GM18526 (cell line): ENCODE measurements around the gene KDELR3.

Source experiments
- POLR2A ChIP-seq: IDR thresholded peaks from 3 replicates; pipeline ENCODE4 v1.6.1; 2011; ENCODE audit not compliant: insufficient read length; ENCODE audit errors: extremely low read depth

KDELR3 gene

GRCh38 chr22:38461414-38462081 lies 6.3 kb upstream of the KDELR3 start:
- TF ChIP-seq POLR2A: no peak

GRCh38 chr22:38462960-38463784 lies 4.7 kb upstream of the KDELR3 start:
- no peak for TF ChIP-seq POLR2A

DNA sequence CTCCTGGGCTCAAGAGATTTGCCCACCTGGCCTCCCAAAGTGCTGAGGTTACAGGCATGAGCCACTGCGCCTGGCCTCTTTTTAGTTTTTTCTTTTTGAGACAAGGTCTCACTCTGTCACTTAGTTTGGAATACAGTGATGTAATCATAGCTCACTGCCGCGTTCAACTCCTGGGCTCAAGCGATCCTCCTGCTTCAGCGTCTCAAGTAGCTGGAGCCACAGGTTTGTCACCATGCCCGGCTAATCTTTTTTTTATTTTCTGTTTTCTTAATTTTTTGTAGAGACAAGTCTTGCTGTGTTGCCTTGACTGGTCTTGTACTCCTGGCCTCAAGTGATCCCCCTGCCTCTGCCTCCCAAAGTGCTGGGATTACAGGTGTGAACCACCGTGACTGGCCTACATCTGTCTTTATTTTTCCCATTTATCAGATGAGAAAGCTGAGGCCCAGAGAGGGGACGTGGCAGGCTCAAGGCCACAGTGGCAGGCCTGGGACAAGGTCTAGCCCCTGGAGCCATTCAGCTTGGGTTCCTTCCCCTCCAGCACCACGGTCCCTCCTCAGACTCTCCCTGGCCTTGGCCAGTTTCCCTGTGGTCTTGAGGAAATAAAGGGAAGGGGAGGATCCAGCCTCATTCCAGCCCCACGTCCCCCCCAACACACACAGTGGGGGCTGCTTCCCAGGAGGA lies 2.8 kb upstream of the KDELR3 start:
- no peak for TF ChIP-seq POLR2A

DNA sequence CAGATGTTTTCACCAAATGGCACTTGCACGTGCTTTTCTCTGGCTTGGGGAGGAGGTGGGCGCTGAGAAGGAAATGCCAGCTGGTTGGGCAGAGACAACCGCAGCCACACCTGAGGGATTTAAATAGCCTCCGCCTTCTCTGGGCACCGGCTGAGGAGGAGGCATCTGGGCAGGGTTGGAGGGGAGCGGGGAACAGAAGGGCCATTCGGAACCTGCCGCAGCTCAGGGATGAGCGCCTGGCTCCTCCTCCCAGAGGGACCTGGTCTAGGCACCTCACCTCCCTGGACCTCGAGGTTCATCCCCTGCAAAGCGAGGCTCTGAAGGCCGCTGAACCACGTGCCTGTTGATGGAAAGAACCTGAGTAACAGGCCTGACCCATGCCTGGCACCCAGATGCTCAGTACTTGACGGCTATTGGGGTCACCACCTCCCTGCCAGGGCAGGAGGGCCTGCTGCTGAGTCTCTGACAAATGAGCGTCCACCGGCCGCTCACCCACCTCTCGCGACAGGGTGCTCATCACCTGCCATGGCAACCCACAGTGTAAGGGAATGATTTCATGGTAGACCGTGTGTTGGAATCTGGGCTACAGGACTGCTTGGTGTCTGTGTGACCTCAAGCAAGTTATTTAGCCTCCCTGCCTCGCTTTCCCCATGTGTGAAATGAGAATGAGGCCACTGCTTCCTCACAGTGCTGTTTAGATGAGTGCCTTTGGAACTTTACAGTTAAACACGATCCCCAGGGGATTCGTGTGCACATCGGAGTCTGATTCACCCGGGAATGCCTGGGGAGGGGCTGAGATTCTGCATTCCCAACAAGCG lies 2.0 kb upstream of the KDELR3 start:
- TF ChIP-seq POLR2A: no peak

GRCh38 chr22:38467438-38467903 lies 425 bp upstream of the KDELR3 start:
- no peak for TF ChIP-seq POLR2A

- TF ChIP-seq POLR2A: no peak
These were observed 778 bp downstream of the KDELR3 start for GRCh38 chr22:38468443-38469305.

GRCh38 chr22:38469306-38469781 lies 1.4 kb downstream of the KDELR3 start:
- no peak for TF ChIP-seq POLR2A

DNA sequence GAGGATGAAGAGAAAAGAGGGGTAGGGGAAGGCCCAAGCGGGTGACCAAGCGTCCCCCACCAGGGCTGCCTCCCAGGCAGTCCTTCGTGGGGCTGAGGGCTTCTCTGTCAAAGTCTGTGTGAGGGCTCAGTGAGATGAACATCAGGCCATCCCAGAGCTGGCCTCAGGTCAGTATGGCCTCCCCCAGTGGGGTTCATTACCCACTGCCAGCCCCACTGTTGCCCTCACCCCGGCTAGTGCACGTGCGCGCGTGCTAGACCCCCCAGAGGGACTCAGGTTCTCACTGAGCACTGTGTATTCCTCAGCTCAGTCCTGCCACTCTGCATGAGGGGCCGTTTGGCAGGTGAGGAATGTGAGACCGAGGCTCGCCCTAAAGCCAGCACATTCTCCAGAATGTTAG lies 3.3 kb downstream of the KDELR3 start:
- TF ChIP-seq POLR2A: no peak

GRCh38 chr22:38474003-38474607 lies 6.2 kb downstream of the KDELR3 start:
- TF ChIP-seq POLR2A: no peak

DNA sequence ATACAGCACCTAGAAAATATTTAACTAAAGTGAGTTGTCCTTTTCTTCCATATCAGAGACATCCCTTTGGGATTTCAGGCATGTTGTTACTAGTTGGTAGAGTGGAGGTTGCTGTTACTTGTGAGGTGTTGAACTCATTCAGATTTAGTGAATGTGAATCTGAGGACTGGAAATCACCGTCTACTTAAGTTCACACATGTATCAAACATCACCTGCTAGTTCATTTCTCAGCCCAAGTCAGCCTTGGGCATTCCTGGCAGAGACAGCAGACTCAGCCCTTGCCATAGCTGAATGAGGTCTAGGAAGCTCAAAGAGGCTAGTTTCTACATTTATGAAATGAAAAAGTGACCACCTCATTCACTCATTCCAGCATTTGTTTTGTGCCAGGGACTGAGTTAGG lies 9.7 kb downstream of the KDELR3 start:
- no peak for TF ChIP-seq POLR2A

DNA sequence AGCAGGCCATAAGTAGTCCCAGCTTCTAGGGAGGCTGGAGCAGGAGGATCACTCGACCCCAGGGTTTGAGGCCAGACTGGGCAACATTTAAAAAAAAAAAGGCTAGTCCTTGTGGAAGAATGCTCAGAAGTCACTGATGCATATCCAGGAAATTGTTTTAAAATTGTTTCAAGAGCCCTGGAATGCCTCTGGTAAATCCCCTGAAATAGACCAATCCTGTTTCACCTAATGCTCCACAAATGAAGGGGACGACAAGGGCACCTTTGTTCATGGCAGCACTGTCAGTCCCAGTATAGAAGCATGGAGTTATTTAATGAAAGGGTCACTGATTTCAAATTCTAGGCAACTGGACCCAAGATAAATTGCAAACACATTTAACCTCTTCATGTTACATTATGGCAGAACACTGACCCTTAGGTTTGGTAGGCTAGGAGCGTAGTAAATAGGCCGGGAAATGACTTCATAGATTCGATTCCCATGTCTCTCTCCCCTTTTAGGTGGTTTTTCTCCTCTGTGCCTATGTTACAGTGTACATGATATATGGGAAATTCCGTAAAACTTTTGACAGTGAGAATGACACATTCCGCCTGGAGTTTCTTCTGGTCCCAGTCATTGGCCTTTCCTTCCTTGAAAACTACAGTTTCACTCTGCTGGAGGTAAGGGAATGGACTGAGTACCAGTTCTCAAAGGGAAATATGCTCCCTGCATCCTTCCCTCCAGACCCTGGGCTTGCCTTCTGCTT lies 11.4 kb downstream of the KDELR3 start:
- no peak for TF ChIP-seq POLR2A

- TF ChIP-seq POLR2A: no peak
These were observed 13.4 kb downstream of the KDELR3 start for GRCh38 chr22:38481162-38481870.

DNA sequence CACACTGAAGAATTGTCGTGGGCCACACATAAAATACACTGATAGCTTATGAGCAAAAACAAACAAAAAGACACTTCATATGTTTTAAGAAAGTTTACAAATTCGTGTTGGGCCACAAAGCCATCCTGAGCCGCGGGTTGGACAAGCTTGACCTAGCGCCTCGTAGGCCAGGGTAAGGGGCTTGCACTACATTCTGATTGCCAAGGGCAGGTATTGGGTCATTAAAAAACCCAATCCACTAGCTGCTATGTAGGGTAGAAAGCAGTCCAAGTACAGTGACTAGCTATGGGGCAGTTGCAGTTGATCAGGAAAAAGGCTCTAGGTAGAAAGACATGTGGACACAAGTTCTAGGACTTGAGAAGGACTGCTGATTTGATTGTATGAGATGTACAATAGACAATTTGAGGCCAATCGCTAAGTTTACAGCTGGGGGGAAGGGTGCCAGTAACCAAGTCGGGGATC lies 14.0 kb downstream of the KDELR3 start:
- TF ChIP-seq POLR2A: no peak
